ENCODE data around the gene TTLL11. TPM values are rescaled to one million over a fixed set of nuclear protein-coding genes. Genes with fewer than 3 reads are reported as not detected.

Gene TTLL11
- total and polyA plus RNA-seq, 2 of the 8 experiments (the other 6 are each of a cell fraction or from before 2014, with no cell fraction given): 0.56 to 0.80 TPM

DNA sequence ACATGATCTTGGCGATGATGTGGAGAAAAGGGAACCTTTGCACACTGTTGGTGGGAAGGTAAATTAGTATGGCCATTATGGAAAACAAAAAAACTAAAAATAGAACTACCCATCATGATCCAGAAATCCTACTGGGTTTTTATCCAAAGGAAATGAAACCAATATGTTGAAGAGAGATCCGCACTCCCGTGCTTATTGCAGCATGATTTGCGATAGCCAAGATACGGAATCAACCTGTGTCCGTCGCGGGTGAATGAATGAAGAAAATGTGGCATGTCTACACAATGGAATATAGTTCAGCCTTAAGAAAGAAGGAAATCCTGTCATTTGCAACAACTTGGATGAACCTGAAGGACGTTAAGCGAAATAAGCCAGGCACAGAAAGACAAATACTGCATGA is 84.5 kb downstream of the TTLL11 start:
- Histone ChIP-seq H2AFZ (ENCODE audit: low read length) (no peak overlapping the region), H3K4ac (replicated peaks; ENCODE audit: insufficient read length, low read depth, low read length) (no peak overlapping the region), H2BK12ac (ENCODE audit: low read depth, low read length) (no peak overlapping the region), H3K56ac (replicated peaks; ENCODE audit: insufficient read length, low read depth, low read length) (no peak overlapping the region), H3K4me1 (replicated peaks in 1 of 4; ENCODE audit: control insufficient read depth in 3 of 4, insufficient read depth in 4 of 4, low read length in 3 of 4) (no peaks in the 10 kb centered on the region), H3K9ac (replicated peaks in 1 of 4; ENCODE audit: extremely low read depth in 1 of 4, low read depth in 3 of 4, low read length in 3 of 4) (no peak overlapping the region), H3K36me3 (ENCODE audit: control insufficient read depth in 2 of 4, insufficient read depth in 4 of 4, low read length in 3 of 4) (no peaks in the 10 kb centered on the region), H3K14ac (ENCODE audit: insufficient read length) (no peak overlapping the region), H4K8ac (ENCODE audit: extremely low read depth, insufficient read depth, low read length) (no peak overlapping the region), H4K5ac (ENCODE audit: insufficient read length, low read depth, low read length) (no peak overlapping the region), H4K20me1 (replicated peaks in 1 of 2; ENCODE audit: control insufficient read depth in 1 of 2, insufficient read depth in 2 of 2, low read length in 2 of 2) (no peaks in the 10 kb centered on the region), H3K9me3 (ENCODE audit: insufficient read depth in 2 of 2, low read depth in 1 of 2, low read length in 1 of 2) (no peaks in the 10 kb centered on the region), H3K79me2 (ENCODE audit: control insufficient read depth in 1 of 2, insufficient read depth in 2 of 2, low read length in 2 of 2) (no peaks in the 10 kb centered on the region), H2BK120ac (replicated peaks; ENCODE audit: low read depth, low read length) (no peak overlapping the region), H2BK15ac (ENCODE audit: low read length) (no peak overlapping the region), H3K23ac (ENCODE audit: insufficient read length) (no peak overlapping the region), H3K23me2 (ENCODE audit: low read depth, low read length) (no peaks in the 10 kb centered on the region), H3K18ac (ENCODE audit: extremely low read depth, low read length) (no peak overlapping the region), H2AK5ac (ENCODE audit: low read depth, low read length) (no peak overlapping the region), H4K91ac (replicated peaks; ENCODE audit: insufficient read length, low read length) (no peak overlapping the region), H2BK5ac (ENCODE audit: low read depth, low read length) (no peak overlapping the region), H3K27me3 (replicated peaks in 1 of 4; ENCODE audit: control insufficient read depth in 3 of 4, extremely low read depth in 1 of 4, insufficient read depth in 3 of 4, low read length in 3 of 4) (no peaks in the 10 kb centered on the region), H3K4me2 (ENCODE audit: insufficient read depth in 1 of 2, low read depth in 2 of 2, low read length in 2 of 2) (no peak overlapping the region), H3K27ac (ENCODE audit: low read depth, low read length) (no peak overlapping the region), H3K4me3 (ENCODE audit: extremely low read depth in 1 of 4, insufficient read depth in 2 of 4, low read depth in 3 of 4, low read length in 4 of 4) (no peak overlapping the region), H3K79me1 (ENCODE audit: low read depth, low read length) (no peaks in the 10 kb centered on the region), H2BK20ac (ENCODE audit: low read length) (no peak overlapping the region)
- ChIA-PET POLR2A (ENCODE audit: partially characterized antibody) (no interaction called here), CTCF (ENCODE audit: partially characterized antibody) (interaction anchor here (1.8 kb wide), 1 partner anchor 19 kb away, joined by 4 read pairs; no protein-coding TSS in a partner anchor)
- WGBS, 2 experiments (ENCODE audit: extremely low coverage in 1 of 2, insufficient coverage in 1 of 2, insufficient read length in 1 of 2, insufficient replicate concordance in 2 of 2, low coverage in 1 of 2, low lambda C conversion rate in 2 of 2, missing lambda C conversion rate in 1 of 2): 86% methylated on average over 10 of the region's 10 CpGs; no CpG with 5 or more reads in 1 of the 2 experiments
- TF ChIP-seq SIN3A (conservative IDR thresholded peaks at IDR 0.05 in 1 of 2, IDR thresholded peaks at IDR 0.05 in 1 of 2; ENCODE audit: low read depth in 1 of 2, low read length in 2 of 2) (no peak), SP4 (IDR thresholded peaks at IDR 0.05; ENCODE audit: low read length) (no peak), TEAD4 (IDR thresholded peaks at IDR 0.05; ENCODE audit: low read depth, low read length) (no peak), MAX (IDR thresholded peaks at IDR 0.05) (no peak), CTBP2 (IDR thresholded peaks at IDR 0.05; ENCODE audit: borderline replicate concordance, insufficient read depth, insufficient read length, low read length) (no peak), JUND (IDR thresholded peaks at IDR 0.05; ENCODE audit: low read length) (no peak), CEBPB (IDR thresholded peaks at IDR 0.05; ENCODE audit: low read depth, low read length) (no peak), TAF7 (optimal IDR thresholded peaks at IDR 0.05; ENCODE audit: borderline replicate concordance, low read depth, low read length) (no peak), PHF8 (conservative IDR thresholded peaks at IDR 0.05; ENCODE audit: low read depth, low read length) (no peak)
- TF ChIP-seq, protein P1, sequence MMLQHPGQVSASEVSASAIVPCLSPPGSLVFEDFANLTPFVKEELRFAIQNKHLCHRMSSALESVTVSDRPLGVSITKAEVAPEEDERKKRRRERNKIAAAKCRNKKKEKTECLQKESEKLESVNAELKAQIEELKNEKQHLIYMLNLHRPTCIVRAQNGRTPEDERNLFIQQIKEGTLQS (IDR thresholded peaks at IDR 0.05; ENCODE audit: insufficient read depth, low read depth, low read length): no peak
- DNase-seq (ENCODE audit: low read depth in 1 of 2, low spot score in 2 of 2): no peak
- FAIRE-seq: peak; percentile 24

Measured in H1 (cell line).